NCI-H146 (cell line): Measurements from ENCODE around the gene POMT2.
A peak's percentile ranks its signal among the peaks of the same experiment; 100 is the strongest.
"Not testable (repeated sequence)": the region's sequence is repeated elsewhere in the genome, so short reads cannot be mapped to it uniquely, and the experiment has no call there.

Experiments used
- DNase-seq: peaks from one replicate; lab custom pipeline; 2025; lab: John Stamatoyannopoulos, UW

Gene POMT2

GRCh38 chr14:77320238-77320935 lies at the start of gene POMT2:
Gene POMT2 (minus strand): TSS chr14:77320883. CDS start chr14:77320681, 202 bp downstream.
- peak; percentile 89 for DNase-seq

GRCh38 chr14:77369285-77369684 lies 48.6 kb upstream of the POMT2 start:
- no peak for DNase-seq

GRCh38 chr14:77364146-77364545 lies 43.5 kb upstream of the POMT2 start:
- no peak for DNase-seq

- no peak for DNase-seq
Observed at GRCh38 chr14:77359626-77360025, 38.9 kb upstream of the POMT2 start.

- no peak for DNase-seq
Observed at GRCh38 chr14:77356899-77357298, 36.2 kb upstream of the POMT2 start.

- no peak for DNase-seq
Observed at GRCh38 chr14:77355811-77356210, 35.1 kb upstream of the POMT2 start.

GRCh38 chr14:77353469-77354141 lies 32.9 kb upstream of the POMT2 start:
- no peak for DNase-seq

- no peak for DNase-seq
Observed at GRCh38 chr14:77347751-77348150, 27.1 kb upstream of the POMT2 start.

GRCh38 chr14:77346495-77346894 lies 25.8 kb upstream of the POMT2 start:
- DNase-seq: no peak

GRCh38 chr14:77344377-77344996 lies 23.8 kb upstream of the POMT2 start:
- no peak for DNase-seq

- no peak for DNase-seq
Observed at GRCh38 chr14:77343662-77344061, 23.0 kb upstream of the POMT2 start.

- no peak for DNase-seq
Observed at GRCh38 chr14:77342726-77343397, 22.2 kb upstream of the POMT2 start.

- no peak for DNase-seq
Observed at GRCh38 chr14:77340389-77340788, 19.7 kb upstream of the POMT2 start.

GRCh38 chr14:77339407-77339806 lies 18.7 kb upstream of the POMT2 start:
- no peak for DNase-seq

GRCh38 chr14:77338302-77338701 lies 17.6 kb upstream of the POMT2 start:
- no peak for DNase-seq

- DNase-seq: no peak
Observed at GRCh38 chr14:77337880-77338279, 17.2 kb upstream of the POMT2 start.

GRCh38 chr14:77337255-77337654 lies 16.6 kb upstream of the POMT2 start:
- DNase-seq: not testable (repeated sequence)

- no peak for DNase-seq
Observed at GRCh38 chr14:77335576-77335975, 14.9 kb upstream of the POMT2 start.

- DNase-seq: no peak
Observed at GRCh38 chr14:77329872-77330271, 9.2 kb upstream of the POMT2 start.

GRCh38 chr14:77327111-77327510 lies 6.4 kb upstream of the POMT2 start:
- DNase-seq: no peak

GRCh38 chr14:77325746-77326094 lies 5.0 kb upstream of the POMT2 start:
- no peak for DNase-seq

GRCh38 chr14:77324816-77325745 lies 4.4 kb upstream of the POMT2 start:
- DNase-seq: no peak
